ENCODE results near the gene PAK1. TPM values are rescaled to one million over a fixed set of nuclear protein-coding genes. Genes with fewer than 3 reads are reported as not detected.
"Not testable (repeated sequence)": the region's sequence is repeated elsewhere in the genome, so short reads cannot be mapped to it uniquely, and the experiment has no call there.

Gene PAK1
- total and polyA plus RNA-seq, 2 donors (not counting 3 experiments of a cell fraction or from before 2014, with no cell fraction given): 5.6 to 12.9 TPM

GRCh38 chr11:77300695-77301094 is 173.2 kb downstream of the PAK1 start:
- no peak overlapping the region for H3K9ac ChIP-seq (replicated peaks; ENCODE audit: extremely low read depth, insufficient read depth, low read length)
- H4K20me1 ChIP-seq (replicated peaks; ENCODE audit: control insufficient read depth, extremely low read depth, insufficient read depth, low read length): no peaks in the 10 kb centered on the region
- no peak overlapping the region for H3K27ac ChIP-seq (ENCODE audit: insufficient read depth, low read depth, low read length)
- FAIRE-seq (no peak), DNase-seq (ENCODE audit: low read depth, low spot score) (no peak)
- H3K27me3 ChIP-seq (ENCODE audit: control insufficient read depth in 2 of 2, insufficient read depth in 2 of 2, low read length in 2 of 2): no peaks in the 10 kb centered on the region
- dilution Hi-C loops (cut with MboI; ENCODE audit: extremely low pct_ligation_motif_present, low sequenced_read_pairs) (no loop called here), intact Hi-C loops (cut with micrococcal nuclease) (no loop called here)
- no peak overlapping the region for H3K4me2 ChIP-seq (ENCODE audit: insufficient read depth, low read length)
- H3K79me2 ChIP-seq (ENCODE audit: control insufficient read depth, insufficient read depth, low read length): no peaks in the 10 kb centered on the region
- POLR2A ChIA-PET: no interaction called here
- no peaks in the 10 kb centered on the region for H3K4me1 ChIP-seq (ENCODE audit: control insufficient read depth, extremely low read depth, insufficient read depth, low read length)
- CTCF ChIA-PET: interaction anchor here (1.2 kb wide), 1 partner anchor 247 kb away, joined by 3 read pairs; no protein-coding TSS in a partner anchor
- no peaks in the 10 kb centered on the region for H3K36me3 ChIP-seq (ENCODE audit: control insufficient read depth in 2 of 2, extremely low read depth in 1 of 2, insufficient read depth in 2 of 2, low read length in 2 of 2)
- no peak overlapping the region for H2AFZ ChIP-seq (ENCODE audit: low read depth, low read length)
- no peak for TF ChIP-seq MAX (IDR thresholded peaks at IDR 0.05; ENCODE audit: insufficient read depth, insufficient read length)
- no peak for TF ChIP-seq MYC (IDR thresholded peaks at IDR 0.05; ENCODE audit: low read depth, low read length)
- no peak for TF ChIP-seq CTCF (IDR thresholded peaks at IDR 0.05; ENCODE audit: extremely low read depth in 1 of 2, insufficient read depth in 1 of 2, low read depth in 1 of 2, low read length in 2 of 2)
- TF ChIP-seq JUN (IDR thresholded peaks at IDR 0.05; ENCODE audit: borderline replicate concordance, insufficient read depth, insufficient read length, low read depth): no peak
- TF ChIP-seq POLR2AphosphoS5 (IDR thresholded peaks at IDR 0.05; ENCODE audit: insufficient read depth, low read depth, low read length): no peak
- TF ChIP-seq EZH2 (IDR thresholded peaks at IDR 0.05; ENCODE audit: borderline replicate concordance, low read depth, low read length, severe bottlenecking): no peak
- TF ChIP-seq FOS (IDR thresholded peaks at IDR 0.05; ENCODE audit: borderline replicate concordance, insufficient read depth, low read length): no peak
- TF ChIP-seq GATA2 (IDR thresholded peaks at IDR 0.05; ENCODE audit: insufficient read depth, insufficient read length, low read depth, low read length): no peak
- BruUV-seq (replicated peaks): no TSS peak
- no peak overlapping the region for H3K4me3 ChIP-seq (replicated peaks in 1 of 3; ENCODE audit: insufficient read depth in 1 of 3, low read depth in 1 of 3, low read length in 3 of 3)
- no peaks in the 10 kb centered on the region for H3K9me3 ChIP-seq (replicated peaks; ENCODE audit: control insufficient read depth, insufficient read depth, low read length)
- no peaks in the 10 kb centered on the region for H3K9me1 ChIP-seq (replicated peaks; ENCODE audit: control insufficient read depth, extremely low read depth, insufficient read depth, low read length)

GRCh38 chr11:77300028-77300427 is 173.9 kb downstream of the PAK1 start:
- H3K9ac ChIP-seq (replicated peaks; ENCODE audit: extremely low read depth, insufficient read depth, low read length); H3K27me3 ChIP-seq (ENCODE audit: control insufficient read depth in 2 of 2, insufficient read depth in 2 of 2, low read length in 2 of 2); DNase-seq (ENCODE audit: low read depth, low spot score); intact Hi-C loops (cut with micrococcal nuclease); H2AFZ ChIP-seq (ENCODE audit: low read depth, low read length); H3K4me1 ChIP-seq (ENCODE audit: control insufficient read depth, extremely low read depth, insufficient read depth, low read length); H3K9me3 ChIP-seq (replicated peaks; ENCODE audit: control insufficient read depth, insufficient read depth, low read length); H4K20me1 ChIP-seq (replicated peaks; ENCODE audit: control insufficient read depth, extremely low read depth, insufficient read depth, low read length); FAIRE-seq; dilution Hi-C loops (cut with MboI; ENCODE audit: extremely low pct_ligation_motif_present, low sequenced_read_pairs); H3K9me1 ChIP-seq (replicated peaks; ENCODE audit: control insufficient read depth, extremely low read depth, insufficient read depth, low read length); H3K36me3 ChIP-seq (ENCODE audit: control insufficient read depth in 2 of 2, extremely low read depth in 1 of 2, insufficient read depth in 2 of 2, low read length in 2 of 2); POLR2A ChIA-PET; H3K4me2 ChIP-seq (ENCODE audit: insufficient read depth, low read length); H3K4me3 ChIP-seq (replicated peaks in 1 of 3; ENCODE audit: insufficient read depth in 1 of 3, low read depth in 1 of 3, low read length in 3 of 3); H3K27ac ChIP-seq (ENCODE audit: insufficient read depth, low read depth, low read length); H3K79me2 ChIP-seq (ENCODE audit: control insufficient read depth, insufficient read depth, low read length); BruUV-seq (replicated peaks): not testable (repeated sequence)
- CTCF ChIA-PET: interaction anchor here (1.5 kb wide), 1 partner anchor 49 kb away, joined by 3 read pairs; no protein-coding TSS in a partner anchor

Measured in endothelial cell of umbilical vein (primary cell).